Activated CD4-positive, alpha-beta T cell treated with anti-CD3 and anti-CD28 coated beads, Interleukin-2, amount 50 U/mL, for 1 hour (primary cell): ENCODE data around the gene CUL7.
"Not testable (repeated sequence)": the region's sequence is repeated elsewhere in the genome, so short reads cannot be mapped to it uniquely, and the experiment has no call there.

Source experiments
- DNase-seq: peaks from one replicate; pipeline ENCODE4 v3.0.0-alpha.2; 2020

The CUL7 gene

DNA sequence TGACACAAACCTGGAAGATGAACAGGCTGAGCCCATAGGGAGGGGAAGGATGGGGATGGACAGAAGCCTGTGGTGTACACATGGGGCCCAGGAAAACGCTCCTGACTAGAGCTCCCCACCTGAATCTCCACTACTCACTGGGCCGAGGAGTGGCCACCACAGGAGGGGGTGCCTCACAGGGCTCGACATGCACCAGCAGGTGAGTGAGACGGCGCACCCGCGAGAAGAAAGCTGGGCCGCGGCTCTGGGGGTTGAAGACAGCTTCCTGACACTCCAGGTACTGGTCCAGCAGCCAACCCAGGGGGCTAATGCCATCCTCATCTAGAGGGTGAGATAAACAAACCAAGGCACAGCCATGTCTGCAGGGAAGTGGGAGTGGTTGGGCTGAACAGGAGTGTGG is 10.3 kb downstream of the CUL7 start:
- DNase-seq, result no peak

DNA sequence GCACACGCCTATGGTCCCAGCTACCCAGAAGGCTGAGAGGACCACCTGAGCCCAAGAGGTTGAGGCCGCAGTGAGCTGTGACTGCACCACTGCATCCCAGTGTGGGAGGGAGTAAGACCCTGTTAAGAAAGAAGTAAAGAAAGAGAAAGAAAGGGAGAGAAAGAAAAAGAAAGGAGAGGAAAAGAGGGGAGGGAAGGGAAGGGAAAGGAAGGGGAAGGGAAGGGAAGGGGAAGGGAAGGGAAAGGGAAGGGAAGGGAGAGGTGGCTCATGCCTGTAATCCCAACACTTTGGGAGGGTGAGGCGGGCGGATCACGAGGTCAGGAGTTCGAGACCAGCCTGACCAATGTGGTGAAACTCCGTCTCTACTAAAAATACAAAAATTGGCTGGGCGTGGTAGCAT is 12.2 kb downstream of the CUL7 start:
- not testable (repeated sequence) for DNase-seq

DNA sequence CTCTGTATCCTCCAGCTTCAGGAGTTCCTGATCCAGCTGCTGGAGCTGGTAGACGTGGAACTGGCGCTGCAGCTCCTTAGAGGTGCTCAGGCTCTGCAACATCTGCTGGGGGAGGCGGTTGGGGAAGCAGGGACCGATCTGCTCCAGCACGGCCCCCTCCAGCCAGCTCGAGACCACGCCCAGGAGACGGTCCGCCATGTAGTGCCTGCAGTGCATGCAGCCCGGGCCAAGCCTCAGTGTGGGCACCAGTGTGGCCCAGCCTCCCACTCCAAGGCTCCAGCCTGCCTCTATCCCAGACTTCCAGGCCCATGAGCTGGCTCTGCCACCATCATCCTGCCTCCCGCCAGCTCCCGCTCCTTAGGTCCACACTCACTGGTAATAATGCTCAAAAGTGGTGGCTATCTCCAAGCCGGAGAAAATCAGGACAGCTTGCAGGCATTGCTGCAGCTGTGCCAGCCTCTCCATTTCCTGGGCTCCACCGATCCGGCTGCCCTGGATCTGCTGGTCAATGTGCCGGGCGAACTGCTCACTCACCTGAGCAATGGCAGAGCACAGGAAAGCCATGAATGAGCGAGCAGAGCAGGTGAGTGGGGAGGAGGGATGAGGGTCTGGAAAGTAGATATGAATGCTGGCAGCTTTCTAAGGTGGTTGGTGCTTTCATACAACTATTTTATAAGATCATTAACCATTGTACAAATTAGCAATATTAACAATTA is 13.0 kb downstream of the CUL7 start:
- DNase-seq, result no peak

DNA sequence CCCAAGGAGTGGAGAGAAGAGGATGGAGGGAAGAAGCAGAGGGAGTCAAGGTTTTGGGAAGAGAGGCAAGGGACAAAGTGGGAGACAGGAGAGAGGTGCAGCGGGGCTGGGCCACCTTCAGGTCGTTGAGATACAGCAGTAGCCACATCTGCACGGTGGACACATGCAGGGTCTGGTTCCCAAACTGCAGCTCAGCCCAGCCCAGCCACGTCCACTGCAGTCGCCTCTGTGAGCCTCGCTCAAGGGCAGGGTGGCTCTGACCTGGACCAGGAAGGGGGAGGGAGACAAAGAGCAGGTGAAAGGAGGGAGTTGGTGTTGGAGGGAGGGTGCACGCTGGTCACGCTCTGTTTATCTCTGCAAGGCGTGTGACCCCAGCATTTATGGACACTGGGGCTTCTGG is 14.9 kb downstream of the CUL7 start:
- DNase-seq, result no peak

DNA sequence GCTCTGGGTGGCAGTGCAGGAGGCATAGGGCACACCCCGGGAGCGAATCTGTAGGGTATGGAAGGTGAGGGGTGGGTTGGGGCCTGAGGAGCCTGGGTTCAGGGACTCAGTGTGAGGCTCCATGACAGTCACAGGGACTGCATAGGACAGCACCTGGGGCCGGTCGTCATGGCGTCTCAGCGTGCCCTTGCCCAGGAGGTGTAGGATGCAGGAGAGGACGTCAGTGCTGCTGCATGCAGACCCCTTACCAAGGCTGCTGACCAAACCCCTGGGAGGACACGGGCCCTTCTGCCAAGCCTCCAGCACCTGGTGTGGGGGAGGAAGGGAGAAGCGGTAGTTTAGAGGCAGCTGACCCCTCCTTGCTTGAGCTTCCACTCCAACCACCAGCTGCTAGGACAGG is 15.9 kb downstream of the CUL7 start:
- DNase-seq, result no peak

DNA sequence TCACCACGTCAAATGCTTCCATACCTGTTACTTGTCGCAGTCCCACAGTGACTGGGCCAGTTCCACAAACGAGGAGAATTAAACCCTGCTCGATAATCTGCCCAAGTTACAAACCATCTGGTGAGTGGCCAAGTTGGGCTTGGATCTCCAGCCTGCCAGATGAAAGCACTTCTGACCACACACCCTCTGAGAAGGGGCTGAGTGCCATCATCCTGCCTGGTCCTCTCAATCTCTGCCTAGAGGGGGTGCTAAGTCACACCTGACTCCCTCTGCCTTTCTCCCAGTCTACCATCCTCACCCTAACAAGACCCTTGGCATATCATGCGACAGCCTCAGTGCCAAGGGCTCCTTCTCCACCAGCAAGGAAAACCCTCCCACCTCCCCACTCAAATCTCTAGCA is 16.5 kb downstream of the CUL7 start:
- no peak for DNase-seq

DNA sequence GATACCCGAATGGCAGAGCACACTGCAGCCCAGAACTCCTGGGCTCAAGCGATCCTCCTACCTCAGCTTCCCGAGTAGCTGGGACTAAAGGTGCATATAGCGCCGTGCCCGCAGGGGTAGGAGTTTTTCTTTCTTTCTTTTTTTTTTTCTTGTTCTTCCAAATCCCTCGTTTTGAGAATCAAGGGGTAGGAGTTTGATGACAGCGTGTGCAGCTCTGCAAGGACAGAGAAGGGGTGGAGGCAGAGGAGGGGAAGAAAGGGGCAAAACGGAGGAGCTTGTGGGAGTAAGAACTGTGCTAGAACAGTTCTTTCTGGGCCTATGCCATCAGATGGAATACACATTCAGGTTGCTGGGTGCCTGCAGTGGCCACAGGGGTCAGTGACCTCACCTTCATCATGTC is 16.9 kb downstream of the CUL7 start:
- no peak for DNase-seq

DNA sequence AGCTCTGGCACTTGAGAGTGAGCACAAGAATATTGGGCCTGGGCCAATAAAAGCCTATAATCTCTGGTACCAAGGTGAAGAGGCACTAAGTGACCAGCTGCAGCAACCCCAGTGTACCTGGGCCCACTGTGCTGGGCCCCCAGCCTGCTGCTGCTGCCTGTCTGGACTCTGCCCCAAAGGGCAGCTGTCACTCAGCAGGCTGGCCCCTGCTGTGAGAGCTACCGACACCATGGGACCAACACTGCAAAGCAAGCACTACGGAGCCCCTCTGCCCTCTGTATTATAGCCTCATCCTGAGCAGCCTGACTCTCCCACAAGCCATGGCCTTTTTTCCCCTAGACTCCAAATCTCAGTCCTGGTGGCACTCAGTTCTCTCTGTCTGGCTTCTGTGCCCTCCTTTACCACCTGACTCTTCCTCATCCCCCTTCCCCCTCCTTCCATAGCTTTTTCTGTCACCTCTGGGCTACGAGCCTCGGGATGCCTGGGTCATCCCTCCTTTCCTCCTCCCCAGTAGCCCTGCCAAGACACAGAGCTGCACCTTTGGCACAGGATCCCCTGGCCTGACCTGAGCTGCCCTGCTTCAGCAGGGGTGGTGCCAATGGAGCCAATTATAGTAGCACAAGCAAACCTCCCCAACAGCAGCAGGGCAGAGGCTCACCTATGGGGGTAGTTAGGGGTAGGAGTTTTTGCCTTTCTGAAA is 18.0 kb downstream of the CUL7 start:
- no peak for DNase-seq

DNA sequence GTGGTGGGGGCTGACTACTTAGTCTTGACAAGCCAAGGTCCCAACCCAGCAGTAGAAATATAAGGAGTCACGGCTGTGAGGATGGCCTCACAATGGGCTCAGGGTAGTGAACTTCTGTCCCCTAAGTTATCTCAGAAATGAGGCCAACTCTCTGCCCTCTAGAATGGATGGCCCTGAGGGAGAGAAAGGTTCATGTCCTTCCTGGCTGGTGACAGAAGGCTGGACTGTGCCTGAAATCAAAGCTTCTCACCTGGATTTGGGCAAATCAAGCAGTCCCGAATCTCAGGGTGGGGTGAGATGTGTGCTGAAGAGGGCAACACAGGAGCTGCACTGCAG is 19.5 kb downstream of the CUL7 start:
- DNase-seq, result no peak

DNA sequence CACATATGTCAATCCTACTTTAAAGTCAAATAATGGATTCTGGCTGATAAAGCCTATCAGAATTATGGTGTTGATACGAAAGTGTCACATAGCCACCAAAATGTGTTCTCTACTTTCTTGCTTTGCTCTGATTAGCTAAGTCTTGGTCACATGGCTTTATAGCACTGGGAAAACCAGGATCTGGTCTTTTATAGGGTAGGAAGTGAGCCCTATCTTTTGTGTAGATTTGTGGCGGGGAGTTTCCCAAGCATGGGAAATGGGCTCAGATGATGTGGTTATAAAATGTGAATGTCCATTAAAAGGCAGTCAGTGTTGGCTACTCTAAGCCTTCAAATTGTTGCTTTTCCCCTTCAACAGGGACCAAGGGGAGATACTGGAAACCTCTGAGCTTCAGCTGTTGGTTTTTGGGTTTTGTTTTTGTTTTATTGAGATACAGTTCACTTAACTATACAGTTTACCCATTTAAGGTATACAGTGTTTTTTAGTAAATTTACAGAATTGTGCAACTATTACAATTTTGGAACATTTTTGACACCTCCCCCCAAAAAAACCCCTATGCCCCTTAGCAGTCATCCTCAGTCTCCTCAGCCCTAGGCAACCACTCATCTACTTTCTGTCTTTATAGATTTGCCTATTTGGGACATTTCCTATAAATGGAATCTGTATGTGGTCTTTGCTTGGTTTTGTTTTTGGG is 20.0 kb downstream of the CUL7 start:
- no peak for DNase-seq

DNA sequence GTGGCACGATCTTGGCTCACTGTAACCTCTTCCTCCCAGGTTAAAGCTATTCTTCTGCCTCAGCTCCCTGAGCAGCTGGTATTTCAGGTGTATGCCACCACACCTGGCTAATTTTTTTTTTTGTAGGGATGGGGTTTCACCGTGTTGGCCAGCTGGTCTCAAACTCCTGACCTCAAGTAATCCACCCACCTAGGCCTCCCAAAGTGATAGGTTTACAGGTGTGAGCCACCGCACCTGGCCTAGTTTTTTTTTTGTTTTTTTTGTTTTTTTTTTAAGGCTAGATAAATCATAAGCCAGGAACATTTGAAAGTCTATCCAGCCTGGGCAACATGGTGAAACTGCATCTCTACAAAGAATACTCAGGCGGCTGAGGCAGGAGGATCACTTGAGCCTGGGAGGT is 21.3 kb downstream of the CUL7 start:
- no peak for DNase-seq

DNA sequence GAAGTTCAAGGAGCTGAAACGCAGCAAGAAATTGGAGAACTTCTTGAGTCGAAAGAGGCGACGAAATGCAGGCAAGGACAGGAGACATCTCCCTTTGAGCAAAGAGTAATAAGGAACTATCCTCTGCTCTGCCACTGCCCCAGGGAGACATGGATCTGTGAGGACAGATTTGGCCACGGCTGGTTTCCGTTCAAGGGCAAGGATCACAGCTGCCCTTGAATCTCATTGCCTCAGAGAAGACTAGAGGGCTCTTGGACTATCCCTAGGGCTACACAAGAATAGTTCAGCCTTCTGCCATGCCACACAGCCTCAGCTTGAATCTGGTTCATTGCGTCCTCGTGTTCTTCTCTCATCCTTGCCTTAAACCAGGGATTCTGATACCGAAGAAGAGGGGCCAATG is 24.5 kb downstream of the CUL7 start:
- no peak for DNase-seq

DNA sequence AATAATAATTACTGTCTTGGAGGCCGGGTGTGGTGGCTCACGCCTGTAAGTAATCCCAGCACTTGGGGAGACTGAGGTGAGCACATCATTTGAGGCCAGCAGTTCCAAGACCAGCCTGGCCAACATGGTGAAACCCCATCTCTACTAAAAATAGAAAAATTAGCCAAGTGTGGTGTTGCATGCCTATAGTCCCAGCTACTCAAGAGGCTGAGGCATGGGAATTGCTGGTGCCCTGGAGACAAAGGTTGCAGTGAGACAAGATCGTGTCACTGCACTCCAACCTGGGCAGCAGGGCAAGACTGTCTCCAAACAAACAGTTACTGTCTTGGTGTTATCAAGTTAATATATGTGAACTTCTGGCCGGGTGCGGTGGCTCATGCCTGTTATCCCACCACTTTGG is 27.3 kb downstream of the CUL7 start:
- no peak for DNase-seq

DNA sequence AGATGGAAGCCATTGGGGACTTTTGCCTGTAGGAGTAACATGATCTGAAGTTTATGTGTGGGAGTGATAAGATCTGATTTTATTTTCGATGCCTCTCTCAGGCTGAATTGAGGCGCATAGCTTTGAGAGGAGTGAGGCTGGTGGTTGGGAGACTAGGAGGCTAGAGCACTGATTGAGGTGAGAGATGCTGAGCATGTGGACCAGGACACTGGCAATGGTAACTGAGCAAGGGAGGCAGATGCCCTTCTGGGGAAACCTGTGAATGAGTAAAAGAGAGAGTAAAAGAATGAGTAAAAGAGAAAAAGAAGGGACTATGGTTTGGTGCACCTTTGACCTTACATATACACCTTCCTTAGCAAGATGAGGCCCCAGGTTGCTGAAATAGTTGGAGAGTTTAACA is 29.2 kb downstream of the CUL7 start:
- DNase-seq, result no peak

DNA sequence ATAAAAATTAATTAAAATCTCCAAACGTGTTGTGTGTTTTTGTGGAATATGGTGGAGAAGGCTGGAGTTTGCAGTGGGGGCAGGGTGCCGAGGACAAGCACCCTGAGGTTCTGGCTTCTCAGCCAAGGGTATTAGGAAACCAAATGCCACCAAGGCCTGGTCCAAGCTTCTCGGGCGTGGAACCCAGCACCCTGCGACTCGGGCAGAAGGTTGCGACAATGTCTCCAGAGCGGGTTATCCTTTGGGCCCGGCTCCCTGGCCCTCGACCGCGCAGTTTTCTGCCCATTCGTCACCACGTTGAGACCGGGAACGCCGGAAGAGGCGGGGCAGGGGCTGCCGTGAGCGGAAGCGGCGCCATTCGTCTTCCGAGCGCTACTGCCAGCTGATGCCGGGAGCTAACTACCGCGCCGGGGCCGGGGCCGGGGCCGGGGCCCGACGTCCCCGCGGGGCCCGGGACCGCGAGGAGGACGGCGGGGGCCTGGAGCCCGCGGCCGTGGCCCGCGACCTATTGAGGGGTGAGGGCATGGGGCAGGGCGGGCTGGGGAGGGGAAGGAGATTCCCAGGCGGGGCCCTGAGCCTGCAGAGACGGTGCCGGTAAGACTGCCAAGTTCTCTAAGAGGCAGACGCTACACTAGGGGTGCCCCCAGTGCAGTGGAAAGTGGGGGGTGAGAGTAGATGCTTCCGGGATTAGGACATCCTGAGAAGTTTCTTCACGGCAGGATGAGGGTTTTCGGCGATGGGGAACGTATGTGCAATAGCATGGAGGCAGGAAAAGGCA is 32.2 kb downstream of the CUL7 start, which contains the start of gene RRP36:
TSS of gene RRP36 (plus strand) at position 354 of the 778 bp plus-strand sequence. CDS start at position 386, 32 bp downstream.
- peak; percentile 59 for DNase-seq

DNA sequence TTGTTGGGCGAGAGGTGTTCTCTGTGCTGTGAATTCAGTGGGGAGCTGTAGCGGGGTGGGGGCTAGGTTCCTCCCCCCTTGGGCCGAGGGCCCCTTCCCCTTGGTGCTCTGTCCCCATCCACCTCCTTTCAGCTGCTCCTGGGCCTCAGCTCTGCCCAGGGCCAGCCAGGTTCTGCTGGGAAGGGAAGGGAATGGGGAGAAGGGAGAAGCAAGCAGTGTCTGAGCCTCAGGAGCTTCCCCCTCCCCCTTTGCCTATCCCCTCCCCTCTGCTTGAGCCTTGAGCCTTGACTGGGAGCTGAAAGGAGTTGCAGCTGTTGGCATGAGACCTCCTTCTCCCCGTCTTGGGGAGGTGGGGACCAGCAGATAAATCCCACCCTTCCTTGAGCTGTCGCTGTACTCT is 32.8 kb downstream of the CUL7 start:
- DNase-seq, result no peak

DNA sequence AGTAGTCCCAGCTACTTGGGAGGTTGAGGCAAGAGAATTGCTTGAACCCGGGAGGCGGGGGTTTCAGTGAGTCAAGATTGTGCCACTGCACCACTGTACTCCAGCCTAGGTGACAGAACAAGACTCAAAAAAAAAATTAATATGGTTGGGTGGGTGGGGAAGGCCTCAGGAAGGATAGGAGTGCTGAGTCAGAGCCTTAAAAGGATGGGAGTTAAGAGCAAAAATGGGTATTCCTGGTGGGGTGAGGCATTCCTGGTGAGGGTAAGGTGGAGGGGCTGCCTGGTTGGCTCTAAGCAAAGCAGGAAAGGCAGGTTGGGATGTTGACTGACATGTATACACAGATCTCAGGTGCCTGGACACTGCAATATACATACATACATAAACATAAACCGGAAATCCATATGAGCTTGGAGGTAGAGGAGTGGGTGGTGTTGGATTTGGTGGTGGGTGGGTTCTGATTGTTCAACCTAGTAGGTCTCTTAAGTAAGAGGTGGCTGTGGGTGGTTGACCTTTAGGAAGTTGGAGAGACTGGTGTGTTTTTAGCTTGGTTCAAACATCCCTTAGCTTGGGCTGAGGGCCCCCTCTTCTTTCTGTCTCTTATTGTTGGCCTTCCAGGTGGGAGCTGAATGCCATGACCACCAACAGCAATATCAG is 33.5 kb downstream of the CUL7 start:
- DNase-seq, result no peak

DNA sequence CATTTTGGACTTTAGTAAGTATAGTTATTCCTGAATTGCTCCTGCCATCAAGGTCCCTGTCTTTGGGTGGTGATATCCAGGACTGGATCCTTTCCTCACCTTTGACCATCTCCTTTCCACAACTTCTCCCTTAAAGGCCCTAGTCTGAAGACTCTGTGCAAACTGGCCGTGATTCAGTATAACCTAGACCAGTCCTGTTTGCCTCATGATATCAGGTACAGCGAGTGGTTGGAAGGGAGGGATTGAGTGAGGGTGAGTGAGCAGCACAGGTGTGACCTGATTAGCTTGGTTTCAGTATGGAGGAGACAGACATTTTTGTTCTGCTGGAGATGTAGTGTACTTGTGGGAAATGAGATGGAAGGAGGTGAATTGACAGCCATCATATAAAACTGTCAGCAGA is 34.5 kb downstream of the CUL7 start:
- DNase-seq, result no peak

DNA sequence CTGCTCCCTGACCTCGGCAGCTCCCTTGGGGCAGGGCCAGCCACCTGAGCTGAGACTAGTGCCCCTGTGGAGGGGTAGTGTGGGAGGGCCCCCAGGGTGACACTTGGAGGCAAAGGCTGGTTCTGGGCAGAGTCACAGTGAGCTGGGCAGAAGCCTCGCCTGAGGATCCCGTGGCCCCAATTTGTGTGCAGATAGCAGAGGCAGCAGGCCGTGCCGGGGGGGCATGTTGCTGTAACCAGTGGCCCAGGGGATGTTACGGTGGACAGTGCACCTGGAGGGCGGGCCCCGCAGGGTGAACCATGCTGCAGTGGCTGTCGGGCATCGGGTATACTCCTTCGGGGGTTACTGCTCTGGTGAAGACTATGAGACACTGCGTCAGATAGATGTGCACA is 36.7 kb downstream of the CUL7 start:
- DNase-seq, result no peak

DNA sequence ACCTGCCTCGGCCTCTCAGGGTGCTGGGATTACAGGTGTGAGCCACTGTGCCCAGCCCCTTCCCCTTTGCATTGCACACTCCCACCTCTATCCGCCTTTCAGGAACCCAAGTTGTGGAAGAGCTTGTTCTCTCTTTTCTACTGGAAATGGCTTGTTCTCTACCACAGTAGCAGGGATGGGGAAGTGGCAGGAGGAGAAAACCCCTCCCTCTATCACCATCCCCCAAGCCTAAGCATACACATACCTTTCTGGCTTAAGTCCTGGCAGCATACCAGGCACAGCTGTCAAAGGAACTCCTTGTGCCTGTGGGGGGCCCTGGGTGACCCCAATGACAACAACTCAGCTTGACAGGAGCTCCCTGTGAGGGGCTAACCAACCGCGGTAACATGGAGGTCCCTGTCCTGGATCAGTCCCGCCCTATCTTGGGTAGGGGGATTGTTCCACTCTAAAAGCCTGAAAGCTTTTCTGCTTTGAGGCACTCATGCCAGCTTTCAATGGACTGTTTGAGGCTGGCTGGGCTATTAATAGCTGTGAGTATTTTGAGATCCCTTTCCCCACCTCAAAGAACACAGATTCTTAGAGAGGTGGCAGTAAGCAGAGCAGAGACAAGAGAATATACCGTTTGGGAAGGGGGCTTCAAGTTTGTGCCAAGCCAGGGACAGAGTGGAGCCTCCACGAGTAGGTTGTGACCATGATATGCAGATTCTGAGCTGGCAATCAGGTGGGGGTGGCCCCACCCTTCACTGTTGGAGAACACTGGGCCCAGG is 37.3 kb downstream of the CUL7 start:
- no peak for DNase-seq

DNA sequence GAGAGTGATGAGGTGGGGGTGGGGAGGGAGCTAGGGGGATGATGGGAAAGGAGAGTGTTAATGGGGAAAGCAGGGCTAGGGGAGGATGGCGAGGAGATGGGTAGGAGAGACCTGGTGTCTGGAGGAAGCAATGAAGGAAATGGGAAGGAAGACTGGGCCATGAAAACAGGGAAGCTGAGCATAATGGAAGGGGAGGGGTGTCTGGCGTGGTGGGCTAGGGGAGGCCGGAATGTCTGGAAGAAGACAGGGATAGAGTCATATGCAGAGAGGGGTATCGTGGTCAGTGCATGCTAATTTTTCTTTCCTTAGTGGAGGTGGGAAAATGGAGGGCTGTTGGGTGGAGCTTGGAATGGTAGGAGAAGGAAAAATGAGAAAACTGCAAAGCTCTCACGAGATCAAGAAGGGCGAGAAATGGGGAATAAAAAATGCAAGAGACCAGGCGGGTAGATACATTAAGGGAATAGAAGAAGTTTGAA is 39.2 kb downstream of the CUL7 start:
- no peak for DNase-seq

DNA sequence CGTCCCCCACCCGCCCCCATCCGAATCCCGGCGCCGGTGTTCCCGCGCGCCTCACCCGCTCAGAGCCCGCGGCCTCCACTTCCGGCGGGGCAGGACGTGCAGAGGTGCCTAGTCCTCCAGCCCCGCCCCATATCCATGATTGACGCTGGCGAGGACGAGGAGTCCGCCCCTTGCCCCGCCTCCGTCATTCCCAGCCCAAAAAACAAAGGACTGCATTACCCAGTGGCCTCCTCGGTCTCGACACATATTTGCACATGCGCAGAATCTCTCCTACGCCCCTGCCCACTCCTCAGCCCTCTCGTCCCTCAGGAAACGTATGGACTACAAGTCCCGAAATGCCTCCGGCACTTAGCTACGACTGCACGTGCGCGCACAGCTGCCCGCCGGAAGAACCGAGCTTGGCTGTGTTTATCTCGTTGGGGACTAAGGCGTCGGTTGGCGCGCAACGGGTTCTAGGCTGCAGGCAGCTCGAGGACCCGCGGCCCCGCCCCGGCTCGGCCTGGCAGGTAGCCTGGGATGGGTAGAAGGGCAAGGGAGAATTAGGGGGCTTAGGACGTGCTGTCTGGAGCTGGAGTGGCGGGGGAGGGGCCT is 39.7 kb downstream of the CUL7 start, which contains the start of the genes KLHDC3 and MEA1:
TSS of gene KLHDC3 (plus strand) at position 407 of the 591 bp plus-strand sequence. CDS start 2,944 bp downstream, outside the sequence.
TSS of gene MEA1 (minus strand) at position 104 of the 591 bp plus-strand sequence. CDS start 133 bp downstream, outside the sequence.
- peak; percentile 97 for DNase-seq
